SK-N-SH treated with all-trans-retinoic acid at 6 μM for 48 hours (cell line): ENCODE data around the gene RALGPS1.

Experiments
- ARNTL ChIP-seq: fragments of 450-650 bp; formaldehyde crosslinking; IDR thresholded peaks from 2 replicates; pipeline ENCODE4 v1.5.0; 2020; ENCODE audit warnings: low read depth, mild to moderate bottlenecking, moderate library complexity, borderline replicate concordance
- ESRRG ChIP-seq: fragments of 250-450 bp; sonication (Bioruptor Pico); IDR thresholded peaks from 2 replicates; pipeline ENCODE4 v1.6.1; 2021; ENCODE audit warnings: mild to moderate bottlenecking
- OSR1 ChIP-seq: fragments of 250-450 bp; sonication (Bioruptor Pico); IDR thresholded peaks from 2 replicates; pipeline ENCODE4 v1.8.0; 2022; ENCODE audit warnings: moderate library complexity, mild to moderate bottlenecking, inconsistent platforms
- RARB ChIP-seq: fragments of 250-450 bp; sonication (Bioruptor Pico); IDR thresholded peaks from 2 replicates; pipeline ENCODE4 v1.8.0; 2021; ENCODE audit warnings: mild to moderate bottlenecking, moderate library complexity
- SNAI2 ChIP-seq: fragments of 250-450 bp; sonication (Bioruptor Pico); IDR thresholded peaks from 2 replicates; pipeline ENCODE4 v1.5.0; 2020; ENCODE audit warnings: mild to moderate bottlenecking, moderate library complexity
- TCF4 ChIP-seq: fragments of 250-450 bp; sonication (Bioruptor Pico); IDR thresholded peaks from 2 replicates; pipeline ENCODE4 v1.8.0; 2021; ENCODE audit warnings: mild to moderate bottlenecking, moderate library complexity, borderline replicate concordance
- TOX ChIP-seq: fragments of 250-450 bp; sonication (Bioruptor Pico); IDR thresholded peaks from 2 replicates; pipeline ENCODE4 v1.8.0; 2021; ENCODE audit warnings: mild to moderate bottlenecking, moderate library complexity, borderline replicate concordance
- ZC3H10 ChIP-seq: fragments of 250-450 bp; sonication (Bioruptor Pico); IDR thresholded peaks from 2 replicates; pipeline ENCODE4 v1.5.1; 2021; ENCODE audit warnings: mild to moderate bottlenecking, moderate library complexity
- ZFP3 ChIP-seq: fragments of 250-450 bp; sonication (Bioruptor Pico); IDR thresholded peaks from 2 replicates; pipeline ENCODE4 v1.5.0; 2020; ENCODE audit warnings: mild to moderate bottlenecking, moderate library complexity
- ZNF565 ChIP-seq: fragments of 450-650 bp; formaldehyde crosslinking; conservative IDR thresholded peaks from 2 replicates; pipeline ENCODE4 v1.5.0; 2020; ENCODE audit warnings: low read depth, mild to moderate bottlenecking, moderate library complexity
- ZNF70 ChIP-seq: fragments of 450-650 bp; formaldehyde crosslinking; IDR thresholded peaks from 2 replicates; pipeline ENCODE4 v1.5.0; 2020; ENCODE audit warnings: mild to moderate bottlenecking, moderate library complexity
- TF ChIP-seq, protein P1 (sequence below): fragments of 250-450 bp; sonication (Bioruptor Pico); IDR thresholded peaks from 2 replicates; pipeline ENCODE4 v1.8.0; 2020; ENCODE audit warnings: mild to moderate bottlenecking, moderate library complexity, borderline replicate concordance
- TF ChIP-seq, protein P2 (sequence below): fragments of 250-450 bp; sonication (Bioruptor Pico); IDR thresholded peaks from 2 replicates; pipeline ENCODE4 v1.5.1; 2021; ENCODE audit warnings: mild to moderate bottlenecking, moderate library complexity

DNA sequence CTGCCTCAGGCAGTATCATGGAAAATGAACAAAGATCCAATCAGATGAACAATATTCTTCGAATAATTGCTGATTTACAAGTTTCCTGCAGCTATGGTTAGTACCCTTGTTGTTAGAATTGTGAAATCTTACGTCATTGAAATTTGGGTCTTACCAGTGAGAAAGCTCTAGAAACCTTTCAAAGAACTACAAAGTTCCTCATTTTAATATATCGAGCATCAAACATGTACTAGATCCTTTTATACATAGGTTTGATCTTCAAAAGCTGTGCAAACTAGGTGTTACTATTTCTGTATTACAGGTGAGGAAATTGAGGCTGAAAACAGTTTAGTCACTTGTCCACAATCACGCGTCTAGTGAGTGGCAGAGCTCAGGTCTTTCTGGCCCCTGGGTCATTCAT is 251.5 kb downstream of the RALGPS1 start:
- TF ChIP-seq ZNF565 (CRISPR knock-in tag): no peak
- TF ChIP-seq, protein P1, sequence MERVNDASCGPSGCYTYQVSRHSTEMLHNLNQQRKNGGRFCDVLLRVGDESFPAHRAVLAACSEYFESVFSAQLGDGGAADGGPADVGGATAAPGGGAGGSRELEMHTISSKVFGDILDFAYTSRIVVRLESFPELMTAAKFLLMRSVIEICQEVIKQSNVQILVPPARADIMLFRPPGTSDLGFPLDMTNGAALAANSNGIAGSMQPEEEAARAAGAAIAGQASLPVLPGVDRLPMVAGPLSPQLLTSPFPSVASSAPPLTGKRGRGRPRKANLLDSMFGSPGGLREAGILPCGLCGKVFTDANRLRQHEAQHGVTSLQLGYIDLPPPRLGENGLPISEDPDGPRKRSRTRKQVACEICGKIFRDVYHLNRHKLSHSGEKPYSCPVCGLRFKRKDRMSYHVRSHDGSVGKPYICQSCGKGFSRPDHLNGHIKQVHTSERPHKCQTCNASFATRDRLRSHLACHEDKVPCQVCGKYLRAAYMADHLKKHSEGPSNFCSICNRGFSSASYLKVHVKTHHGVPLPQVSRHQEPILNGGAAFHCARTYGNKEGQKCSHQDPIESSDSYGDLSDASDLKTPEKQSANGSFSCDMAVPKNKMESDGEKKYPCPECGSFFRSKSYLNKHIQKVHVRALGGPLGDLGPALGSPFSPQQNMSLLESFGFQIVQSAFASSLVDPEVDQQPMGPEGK (CRISPR knock-in tag): no peak
- TF ChIP-seq ARNTL: no peak
- TF ChIP-seq, protein P2, sequence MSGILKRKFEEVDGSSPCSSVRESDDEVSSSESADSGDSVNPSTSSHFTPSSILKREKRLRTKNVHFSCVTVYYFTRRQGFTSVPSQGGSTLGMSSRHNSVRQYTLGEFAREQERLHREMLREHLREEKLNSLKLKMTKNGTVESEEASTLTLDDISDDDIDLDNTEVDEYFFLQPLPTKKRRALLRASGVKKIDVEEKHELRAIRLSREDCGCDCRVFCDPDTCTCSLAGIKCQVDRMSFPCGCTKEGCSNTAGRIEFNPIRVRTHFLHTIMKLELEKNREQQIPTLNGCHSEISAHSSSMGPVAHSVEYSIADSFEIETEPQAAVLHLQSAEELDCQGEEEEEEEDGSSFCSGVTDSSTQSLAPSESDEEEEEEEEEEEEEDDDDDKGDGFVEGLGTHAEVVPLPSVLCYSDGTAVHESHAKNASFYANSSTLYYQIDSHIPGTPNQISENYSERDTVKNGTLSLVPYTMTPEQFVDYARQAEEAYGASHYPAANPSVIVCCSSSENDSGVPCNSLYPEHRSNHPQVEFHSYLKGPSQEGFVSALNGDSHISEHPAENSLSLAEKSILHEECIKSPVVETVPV (CRISPR knock-in tag): no peak
- TF ChIP-seq OSR1 (CRISPR knock-in tag): no peak
- TF ChIP-seq TCF4 (CRISPR knock-in tag): no peak
- no peak for TF ChIP-seq TOX (CRISPR knock-in tag)
- no peak for TF ChIP-seq ESRRG (CRISPR knock-in tag)
- TF ChIP-seq ZNF70 (CRISPR knock-in tag): no peak
- TF ChIP-seq ZC3H10 (CRISPR knock-in tag): no peak
- TF ChIP-seq SNAI2 (CRISPR knock-in tag): no peak
- TF ChIP-seq ZFP3 (CRISPR knock-in tag): no peak
- TF ChIP-seq RARB (CRISPR knock-in tag): no peak
